OCI-LY7 (cell line): ENCODE data around the gene ADSS1. TPM values are rescaled to one million over a fixed set of nuclear protein-coding genes. Genes with fewer than 3 reads are reported as not detected.

Source experiments
- BruUV-seq: library from RNA; stranded (reverse); fragments of 400-500 nt; replicated peaks from 2 replicates; lab custom pipeline; 2021; lab: Mats Ljungman, UMichigan
- CTCF ChIA-PET: fragments of 300-600 bp; sonication (Branson Sonifier 250); formaldehyde crosslinking; loops from one replicate; lab custom pipeline; 2022; ENCODE audit warnings: antibody characterized with exemption; ENCODE audit not compliant: unreplicated experiment; lab: Charles Lee
- POLR2A ChIA-PET: fragments of 300-600 bp; sonication (Branson Sonifier 250); formaldehyde crosslinking; loops from one replicate; lab custom pipeline; 2022; ENCODE audit warnings: antibody characterized with exemption; lab: Charles Lee
- DNase-seq: peaks from one replicate; pipeline ENCODE4 v3.0.0-alpha.2; 2015; ENCODE audit warnings: low spot score
- H2AFZ ChIP-seq: fragments of 200-600 bp; sonication (generic), shearing (Covaris generic); 2 replicates; pipeline ENCODE4 v1.6.1; 2014; ENCODE audit warnings: mild to moderate bottlenecking, antibody characterized with exemption, low read length, moderate library complexity
- H3K27ac ChIP-seq: fragments of 200-600 bp; sonication (generic); 2 replicates; pipeline ENCODE4 v1.5.1; 2014; ENCODE audit warnings: mixed run types, low read depth, mild to moderate bottlenecking, moderate library complexity, low read length, inconsistent platforms; ENCODE audit not compliant: poor library complexity, severe bottlenecking
- H3K36me3 ChIP-seq: fragments of 200-600 bp; sonication (generic); 2 replicates; pipeline ENCODE4 v1.6.1; 2014; ENCODE audit warnings: mild to moderate bottlenecking, antibody characterized with exemption, low read length, moderate library complexity, mixed read lengths; ENCODE audit not compliant: insufficient read depth
- H3K4me1 ChIP-seq: fragments of 200-600 bp; sonication (generic); 2 replicates; pipeline ENCODE4 v1.5.1; 2014; ENCODE audit warnings: mild to moderate bottlenecking, low read length; ENCODE audit not compliant: insufficient read depth, poor library complexity, severe bottlenecking
- H3K4me2 ChIP-seq: fragments of 200-600 bp; sonication (generic); 2 replicates; pipeline ENCODE4 v1.6.1; 2014; ENCODE audit warnings: mild to moderate bottlenecking, low read length
- H3K4me3 ChIP-seq: fragments of 200-600 bp; sonication (generic); 2 replicates; pipeline ENCODE4 v1.5.1; 2014; ENCODE audit warnings: mild to moderate bottlenecking, low read depth, low read length; ENCODE audit not compliant: poor library complexity, severe bottlenecking
- H3K79me2 ChIP-seq: fragments of 200-600 bp; sonication (generic); 2 replicates; pipeline ENCODE4 v1.6.1; 2016; ENCODE audit warnings: low read depth, mild to moderate bottlenecking, low read length, moderate library complexity, mixed read lengths; ENCODE audit not compliant: insufficient read depth
- H3K9me2 ChIP-seq: fragments of 200-600 bp; sonication (generic); 2 replicates; pipeline ENCODE4 v1.6.1; 2016; ENCODE audit warnings: mild to moderate bottlenecking, low read length, mixed read lengths; ENCODE audit not compliant: insufficient read depth
- H3K9me3 ChIP-seq: fragments of 200-600 bp; sonication (generic); 2 replicates; pipeline ENCODE4 v1.6.1; 2014; ENCODE audit warnings: mild to moderate bottlenecking, mixed run types, low read length, mixed read lengths
- H4K20me1 ChIP-seq: fragments of 200-600 bp; sonication (generic); 2 replicates; pipeline ENCODE4 v1.6.1; 2014; ENCODE audit warnings: mild to moderate bottlenecking, antibody characterized with exemption, low read length, moderate library complexity, mixed read lengths; ENCODE audit not compliant: insufficient read depth
- EZH2phosphoT487 ChIP-seq: fragments of 200-600 bp; sonication (generic); IDR thresholded peaks from 2 replicates; pipeline ENCODE4 v1.6.1; 2018; ENCODE audit warnings: low read depth, borderline replicate concordance, mild to moderate bottlenecking, mixed run types, antibody characterized with exemption, low read length, moderate library complexity, mixed read lengths
- intact Hi-C: fragments of 100-400 bp; cut with micrococcal nuclease; formaldehyde crosslinking; loops from one replicate; pipeline ENCODE4 v1.10.0; 2022; ENCODE audit not compliant: unreplicated experiment
- total RNA-seq, 2 experiments: library from RNA; depleted of rRNA in 1 of 2; stranded (reverse); fragments of >200 nt in 1 of 2; shearing (Covaris generic) in 1 of 2; gene quantifications; 2 replicates each; pipeline ENCODE4 v1.2.3, GENCODE V29; 2014 to 2022
- TF ChIP-seq, protein P1 (sequence below): fragments of 200-600 bp; sonication (generic); conservative IDR thresholded peaks from 2 replicates; pipeline ENCODE4 v1.5.1; 2014; ENCODE audit warnings: mild to moderate bottlenecking, antibody characterized with exemption, low read length, moderate library complexity, mixed read lengths

ADSS1 gene
- total RNA-seq, 2 experiments from 2014 or later = 2.8 TPM; not detected in 1

DNA sequence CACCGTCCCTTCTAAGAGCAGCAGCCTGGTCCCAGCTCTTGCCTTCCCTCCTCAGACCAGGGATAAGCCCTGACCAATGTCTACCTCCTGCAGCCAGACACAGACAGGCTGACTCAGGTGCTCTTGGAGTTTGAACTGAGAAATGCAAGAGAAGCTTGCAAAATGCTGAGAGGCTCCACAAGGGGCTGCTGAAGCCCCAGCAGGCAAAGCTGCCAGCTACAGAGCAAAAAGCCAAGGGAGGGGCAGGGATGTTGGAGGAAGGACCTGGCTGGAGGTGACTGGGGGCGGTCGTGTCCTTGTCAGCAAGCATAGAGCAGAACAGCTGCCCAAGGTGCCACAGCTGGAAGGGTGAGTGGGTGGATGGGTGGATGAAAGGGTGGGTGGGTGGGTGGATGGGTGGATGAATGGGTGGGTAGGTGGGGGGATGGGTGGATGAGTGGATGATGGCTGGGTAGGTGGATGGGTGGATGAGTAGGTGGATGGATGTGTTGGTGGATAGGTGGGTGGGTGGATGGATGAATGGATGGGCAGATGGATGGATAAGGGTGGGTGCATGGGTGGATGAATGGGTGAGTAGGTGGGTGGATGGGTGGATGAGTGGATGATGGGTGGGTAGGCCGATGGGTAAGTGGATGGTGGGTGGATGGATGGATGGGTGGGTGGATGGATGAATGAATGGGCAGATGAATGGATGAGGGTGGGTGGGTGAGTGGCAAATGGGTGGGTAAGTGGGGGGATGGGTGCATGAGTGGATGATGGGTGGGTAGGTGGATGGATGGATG is 38.6 kb upstream of the ADSS1 start:
- no peak overlapping the region for H3K4me3 ChIP-seq
- 0 out of 2 replicates have a peak, but pooled peaks cover 2% of the 10 kb centered on the region for H4K20me1 ChIP-seq
- no TSS peak for BruUV-seq
- peak; percentile 47 for DNase-seq
- H3K4me2 ChIP-seq = no peak overlapping the region
- no peak for TF ChIP-seq EZH2phosphoT487
- TF ChIP-seq, protein P1, sequence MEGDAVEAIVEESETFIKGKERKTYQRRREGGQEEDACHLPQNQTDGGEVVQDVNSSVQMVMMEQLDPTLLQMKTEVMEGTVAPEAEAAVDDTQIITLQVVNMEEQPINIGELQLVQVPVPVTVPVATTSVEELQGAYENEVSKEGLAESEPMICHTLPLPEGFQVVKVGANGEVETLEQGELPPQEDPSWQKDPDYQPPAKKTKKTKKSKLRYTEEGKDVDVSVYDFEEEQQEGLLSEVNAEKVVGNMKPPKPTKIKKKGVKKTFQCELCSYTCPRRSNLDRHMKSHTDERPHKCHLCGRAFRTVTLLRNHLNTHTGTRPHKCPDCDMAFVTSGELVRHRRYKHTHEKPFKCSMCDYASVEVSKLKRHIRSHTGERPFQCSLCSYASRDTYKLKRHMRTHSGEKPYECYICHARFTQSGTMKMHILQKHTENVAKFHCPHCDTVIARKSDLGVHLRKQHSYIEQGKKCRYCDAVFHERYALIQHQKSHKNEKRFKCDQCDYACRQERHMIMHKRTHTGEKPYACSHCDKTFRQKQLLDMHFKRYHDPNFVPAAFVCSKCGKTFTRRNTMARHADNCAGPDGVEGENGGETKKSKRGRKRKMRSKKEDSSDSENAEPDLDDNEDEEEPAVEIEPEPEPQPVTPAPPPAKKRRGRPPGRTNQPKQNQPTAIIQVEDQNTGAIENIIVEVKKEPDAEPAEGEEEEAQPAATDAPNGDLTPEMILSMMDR = peak; percentile 30; the same call in 1 of the 2 replicates
- no peaks in the 10 kb centered on the region for H3K9me2 ChIP-seq
- H3K9me3 ChIP-seq = no peaks in the 10 kb centered on the region
- CTCF ChIA-PET = no interaction called here
- H2AFZ ChIP-seq = no peak overlapping the region
- H3K79me2 ChIP-seq = peaks cover 7% of the 10 kb centered on the region; the same call in 1 of the 2 replicates
- POLR2A ChIA-PET = interaction anchor here (0.9 to 1.1 kb wide), 2 partner anchors 28 to 67 kb away, joined by 3 to 4 read pairs; partner anchors contain the start of gene SIVA1
- intact Hi-C loops = no loop called here
- no peak overlapping the region for H3K27ac ChIP-seq
- H3K4me1 ChIP-seq = peaks cover 56% of the 10 kb centered on the region
- H3K36me3 ChIP-seq = no peaks in the 10 kb centered on the region

DNA sequence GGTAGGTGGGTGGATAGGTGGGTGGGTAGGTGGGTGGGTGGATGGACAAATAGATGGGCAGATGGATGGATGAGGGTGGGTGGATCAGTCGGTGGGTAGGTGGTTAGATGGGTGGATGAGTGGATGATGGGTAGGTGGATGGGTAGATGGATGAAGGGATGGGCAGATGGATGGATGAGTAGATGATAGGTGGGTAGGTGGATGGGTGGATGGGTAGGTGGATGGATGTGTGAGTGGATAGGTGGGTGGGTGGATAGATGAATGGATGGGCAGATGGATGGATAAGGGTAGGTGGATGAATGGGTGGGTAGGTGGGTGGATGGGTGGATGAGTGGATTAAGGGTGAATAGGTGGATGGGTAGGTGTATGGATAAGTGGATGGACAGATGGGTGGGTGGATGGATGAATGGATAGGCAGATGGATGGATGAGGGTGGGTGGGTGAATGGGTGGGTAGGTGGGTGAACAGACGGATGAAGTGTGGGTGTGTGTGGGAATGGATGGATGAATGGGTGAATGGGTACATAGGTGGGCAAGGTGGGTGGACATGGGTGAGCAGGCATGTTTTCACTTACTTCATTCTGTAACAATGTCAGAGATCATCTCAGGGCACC is 37.9 kb upstream of the ADSS1 start:
- peak overlapping the region; percentile 67 for H3K27ac ChIP-seq
- no peak overlapping the region for H3K4me2 ChIP-seq
- POLR2A ChIA-PET = no interaction called here
- H3K4me3 ChIP-seq = no peak overlapping the region
- CTCF ChIA-PET = no interaction called here
- intact Hi-C loops = no loop called here
- TF ChIP-seq EZH2phosphoT487 = no peak
- TF ChIP-seq, protein P1 = no peak
- DNase-seq = no peak
- H3K9me3 ChIP-seq = no peaks in the 10 kb centered on the region
- H2AFZ ChIP-seq = no peak overlapping the region
- H3K9me2 ChIP-seq = no peaks in the 10 kb centered on the region
- peaks cover 57% of the 10 kb centered on the region for H3K4me1 ChIP-seq
- H3K36me3 ChIP-seq = no peaks in the 10 kb centered on the region
- peaks cover 14% of the 10 kb centered on the region; the same call in 1 of the 2 replicates for H3K79me2 ChIP-seq
- 0 out of 2 replicates have a peak, but pooled peaks cover 5% of the 10 kb centered on the region for H4K20me1 ChIP-seq
- BruUV-seq = no TSS peak
